ENCODE measurements around the gene NNMT.

NNMT gene

GRCh38 chr11:114290503-114291235, 5.5 kb upstream of the NNMT start:
- TF ChIP-seq REST (IDR thresholded peaks at IDR 0.05; ENCODE audit: insufficient read depth in 1 of 2, low read depth in 2 of 2, low read length in 2 of 2) (no peak), TAF1 (IDR thresholded peaks at IDR 0.05; ENCODE audit: borderline replicate concordance, insufficient read depth, low read length) (no peak), POLR2AphosphoS5 (IDR thresholded peaks at IDR 0.05; ENCODE audit: low read depth, low read length) (no peak), SIN3A (IDR thresholded peaks at IDR 0.05; ENCODE audit: borderline replicate concordance, insufficient read depth, low read length) (no peak), FOXP2 (optimal IDR thresholded peaks at IDR 0.05; ENCODE audit: borderline replicate concordance, extremely low read depth, extremely low read length, insufficient read depth) (no peak)

GRCh38 chr11:114291381-114291780, 4.8 kb upstream of the NNMT start:
- TF ChIP-seq POLR2AphosphoS5 (IDR thresholded peaks at IDR 0.05; ENCODE audit: low read depth, low read length) (no peak), FOXP2 (optimal IDR thresholded peaks at IDR 0.05; ENCODE audit: borderline replicate concordance, extremely low read depth, extremely low read length, insufficient read depth) (no peak), REST (IDR thresholded peaks at IDR 0.05; ENCODE audit: insufficient read depth in 1 of 2, low read depth in 2 of 2, low read length in 2 of 2) (no peak), TAF1 (IDR thresholded peaks at IDR 0.05; ENCODE audit: borderline replicate concordance, insufficient read depth, low read length) (no peak), SIN3A (IDR thresholded peaks at IDR 0.05; ENCODE audit: borderline replicate concordance, insufficient read depth, low read length) (no peak)

GRCh38 chr11:114291842-114292680, 4.1 kb upstream of the NNMT start:
- no peak for TF ChIP-seq FOXP2 (optimal IDR thresholded peaks at IDR 0.05; ENCODE audit: borderline replicate concordance, extremely low read depth, extremely low read length, insufficient read depth)
- no peak for TF ChIP-seq POLR2AphosphoS5 (IDR thresholded peaks at IDR 0.05; ENCODE audit: low read depth, low read length)
- TF ChIP-seq SIN3A (IDR thresholded peaks at IDR 0.05; ENCODE audit: borderline replicate concordance, insufficient read depth, low read length), result no peak
- no peak for TF ChIP-seq REST (IDR thresholded peaks at IDR 0.05; ENCODE audit: insufficient read depth in 1 of 2, low read depth in 2 of 2, low read length in 2 of 2)
- TF ChIP-seq TAF1 (IDR thresholded peaks at IDR 0.05; ENCODE audit: borderline replicate concordance, insufficient read depth, low read length), result peak; percentile 40; the same call in 1 of the 2 replicates

GRCh38 chr11:114293201-114293711, 2.9 kb upstream of the NNMT start:
- TF ChIP-seq POLR2AphosphoS5 (IDR thresholded peaks at IDR 0.05; ENCODE audit: low read depth, low read length) (no peak), REST (IDR thresholded peaks at IDR 0.05; ENCODE audit: insufficient read depth in 1 of 2, low read depth in 2 of 2, low read length in 2 of 2) (no peak), TAF1 (IDR thresholded peaks at IDR 0.05; ENCODE audit: borderline replicate concordance, insufficient read depth, low read length) (no peak), FOXP2 (optimal IDR thresholded peaks at IDR 0.05; ENCODE audit: borderline replicate concordance, extremely low read depth, extremely low read length, insufficient read depth) (no peak), SIN3A (IDR thresholded peaks at IDR 0.05; ENCODE audit: borderline replicate concordance, insufficient read depth, low read length) (no peak)

Data from PFSK-1 (cell line).